Heart left ventricle (tissue), 13 donors: ENCODE data around the gene GALM.

Experiments
- CTCF ChIP-seq, 12 donors: fragments of 200-600 bp; sonication (generic) in 4 of 12; IDR thresholded peaks; one replicate each; pipeline versions ENCODE4 v1.5.0 to v1.8.0; 2018 to 2022; ENCODE audit warnings: antibody characterized with exemption in 12 of 12, mild to moderate bottlenecking in 5 of 12
- POLR2A ChIP-seq, 2 donors: fragments of 450-650 bp; IDR thresholded peaks; one replicate each; pipeline ENCODE4 v1.6.1; 2017; ENCODE audit warnings: antibody characterized with exemption in 2 of 2, mild to moderate bottlenecking in 2 of 2, moderate library complexity in 2 of 2
- donor health status: ischemic (EF 13 %, LVEDD 7.1; RV severe dilation, severe dysfunction).
- donor health status: DM: no; HTN: yes; CAD: no.
- donor health status: DM: no; HTN: no; CAD: no.
- donor health status: ischemic (EF 25% LVEDD 6.9; RV normal size, moderate dysfunction).
- donor health status: ischemic (EF 25% LVEDD 5.7; RV mildly dilated, moderate dysfunction).
- donor health status: ischemic (EF 35%, LVEDD 5.7; RV mildly dilated, moderate dysfunction).
- donor health status: nonischemic (EF 11% LVEDD 7.7; RV severe dilation, severe dysfunction).
- donor health status: DM: yes; HTN: yes; CAD: no.
- donor health status: PGD.
- donor health status: ischemic (EF 29% LVEDD 5.4; RV normal size, mild dysfunction).
- donor health status: nonischemic (EF 23%, LVEDD 6.1; RV moderate dilation, normal function).

DNA sequence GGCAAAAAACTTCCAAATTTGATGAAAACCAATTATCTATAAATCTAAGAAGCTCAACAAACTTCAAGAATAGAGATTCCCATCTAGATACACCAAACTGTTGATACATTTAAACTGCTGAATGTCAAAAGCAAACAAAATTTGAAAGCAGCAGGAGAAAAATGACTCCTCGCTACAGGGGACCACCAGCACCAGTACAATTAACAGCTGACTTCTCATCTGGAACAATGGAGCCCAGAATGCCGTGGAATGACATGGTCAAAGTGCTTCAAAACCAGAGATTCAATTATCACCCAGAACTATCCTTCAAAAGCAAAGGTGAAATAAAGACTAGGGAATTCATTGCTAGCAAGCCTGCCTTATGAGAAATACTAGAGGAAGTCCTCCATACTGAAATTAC, 73.6 kb downstream of the GALM start:
- no peak for TF ChIP-seq CTCF (IDR thresholded peaks at IDR 0.05)
- no peak for TF ChIP-seq POLR2A (IDR thresholded peaks at IDR 0.05)
